HG03039 (cell line): Measurements from ENCODE around the gene FOXL2NB.

Source experiments
- ATAC-seq: cut with Tn5 transposase; IDR thresholded peaks from one replicate; pipeline ENCODE4 v1.9.1; 2021; ENCODE audit warnings: mild to moderate bottlenecking, moderate library complexity; ENCODE audit not compliant: unreplicated experiment

The FOXL2NB gene

DNA sequence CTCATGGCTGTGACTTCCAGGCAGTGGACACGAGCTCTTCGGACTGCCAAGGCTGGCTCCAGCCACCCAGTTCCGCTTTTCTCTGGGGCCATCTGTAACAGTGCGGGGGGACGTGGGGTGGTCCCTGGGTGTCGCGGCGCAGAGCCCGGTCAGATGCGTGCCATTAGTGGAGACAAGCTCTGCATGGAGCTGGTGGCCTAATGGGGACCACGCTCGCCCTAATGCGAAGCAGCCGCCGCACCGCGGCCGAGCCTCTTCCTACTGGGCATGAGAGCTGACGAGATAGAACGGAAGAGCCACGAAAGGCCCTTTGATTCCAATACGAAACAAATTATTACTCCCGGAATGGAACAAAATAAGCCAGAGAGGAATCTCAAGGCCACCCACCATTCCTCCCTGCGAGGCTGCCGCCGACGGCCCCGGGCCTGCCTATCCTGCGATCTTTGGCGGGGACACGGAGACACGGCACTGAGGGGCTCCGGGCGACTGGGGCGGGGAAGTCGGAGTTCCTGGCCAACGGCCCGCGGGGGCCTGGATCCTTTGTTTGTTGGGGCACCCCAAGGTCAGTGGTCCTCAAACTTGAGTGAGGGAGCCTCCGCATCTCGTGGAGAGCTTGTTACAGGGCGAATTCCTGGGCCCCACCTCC is 18.2 kb upstream of the FOXL2NB start:
- no peak for ATAC-seq

GRCh38 chr3:138933068-138933668 is 13.8 kb upstream of the FOXL2NB start:
- ATAC-seq: no peak

GRCh38 chr3:138933981-138934691 is 12.9 kb upstream of the FOXL2NB start:
- ATAC-seq: no peak

DNA sequence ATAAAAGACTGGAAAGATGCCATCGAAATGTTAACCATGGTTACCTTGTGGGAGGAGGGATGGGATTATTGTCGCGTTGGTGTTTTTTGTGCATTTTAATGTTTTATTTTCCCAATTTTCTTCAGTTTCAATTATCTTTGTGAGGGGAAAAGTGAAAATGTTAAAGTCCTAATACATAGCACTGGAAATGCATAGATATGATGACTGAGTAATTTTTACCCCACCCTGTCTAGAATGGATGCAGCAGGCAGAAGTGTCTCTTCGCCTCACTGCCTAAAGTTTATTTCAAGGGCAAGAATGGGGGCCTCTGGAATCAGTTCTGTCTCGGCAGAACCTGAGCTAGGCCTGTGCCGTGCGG is 11.5 kb upstream of the FOXL2NB start:
- no peak for ATAC-seq

- no peak for ATAC-seq
Observed at GRCh38 chr3:138935863-138936740, 10.9 kb upstream of the FOXL2NB start.

DNA sequence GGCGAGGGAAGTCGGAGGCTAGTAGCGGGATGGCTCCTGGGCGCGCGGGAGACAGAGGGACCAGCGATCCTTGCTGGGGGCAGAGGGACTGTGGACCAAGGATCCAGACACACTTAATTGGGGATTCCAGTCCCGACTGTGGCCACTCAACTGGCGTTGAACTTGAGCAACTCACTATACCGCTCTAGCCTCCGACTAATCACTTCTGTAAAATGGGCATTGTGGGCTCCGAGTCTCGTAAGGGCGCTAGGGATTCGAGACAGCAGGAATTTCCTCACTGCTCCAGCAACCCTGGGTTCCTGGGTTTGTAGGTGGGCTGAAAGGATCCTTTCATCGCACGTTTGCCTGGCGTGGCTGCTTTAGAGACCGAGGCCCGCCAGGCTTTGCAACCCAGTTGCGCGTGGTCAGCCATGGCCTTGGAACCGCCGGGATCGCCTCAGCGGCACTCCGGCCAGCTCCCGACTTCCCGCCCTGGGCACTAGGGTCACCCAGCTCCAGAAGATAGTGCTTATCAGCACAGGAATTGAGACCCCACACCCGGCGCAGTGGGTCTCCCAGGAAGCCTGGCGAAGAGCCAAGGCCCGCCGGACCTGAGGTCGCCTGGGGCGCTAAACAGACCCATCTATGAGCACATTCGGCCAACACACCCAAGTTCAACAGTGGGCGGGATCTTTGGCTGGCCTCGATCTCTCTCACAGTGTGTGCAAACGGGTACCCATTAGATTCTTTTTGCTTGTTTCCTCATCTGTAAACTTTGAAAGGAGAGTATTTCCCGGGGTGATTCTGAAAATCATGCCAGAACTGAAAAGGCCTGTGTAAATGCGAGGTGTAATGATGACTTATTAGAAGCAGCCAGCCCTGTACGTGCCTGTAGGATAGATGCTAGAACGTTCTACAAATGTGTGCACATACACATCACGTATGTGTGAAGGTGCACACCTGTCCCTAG is 10.0 kb upstream of the FOXL2NB start:
- no peak for ATAC-seq

DNA sequence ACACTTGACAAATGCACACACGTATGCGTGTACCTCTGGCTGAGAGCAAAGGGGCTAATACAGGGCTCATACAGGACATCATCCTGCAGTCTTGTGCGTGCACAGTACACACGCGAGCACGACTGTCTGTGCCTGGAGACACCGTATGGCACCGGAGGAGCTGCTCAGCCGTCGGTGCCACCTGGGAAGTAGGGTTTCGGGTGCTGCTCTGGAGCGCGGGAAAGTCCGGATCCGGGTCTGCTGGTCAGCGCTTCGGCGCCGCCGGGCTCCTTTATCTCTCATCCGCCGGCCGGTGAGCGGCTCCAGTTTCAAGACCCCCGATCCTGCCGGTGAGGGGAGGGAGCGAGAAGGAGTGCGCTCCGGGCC is 9.3 kb upstream of the FOXL2NB start:
- no peak for ATAC-seq

DNA sequence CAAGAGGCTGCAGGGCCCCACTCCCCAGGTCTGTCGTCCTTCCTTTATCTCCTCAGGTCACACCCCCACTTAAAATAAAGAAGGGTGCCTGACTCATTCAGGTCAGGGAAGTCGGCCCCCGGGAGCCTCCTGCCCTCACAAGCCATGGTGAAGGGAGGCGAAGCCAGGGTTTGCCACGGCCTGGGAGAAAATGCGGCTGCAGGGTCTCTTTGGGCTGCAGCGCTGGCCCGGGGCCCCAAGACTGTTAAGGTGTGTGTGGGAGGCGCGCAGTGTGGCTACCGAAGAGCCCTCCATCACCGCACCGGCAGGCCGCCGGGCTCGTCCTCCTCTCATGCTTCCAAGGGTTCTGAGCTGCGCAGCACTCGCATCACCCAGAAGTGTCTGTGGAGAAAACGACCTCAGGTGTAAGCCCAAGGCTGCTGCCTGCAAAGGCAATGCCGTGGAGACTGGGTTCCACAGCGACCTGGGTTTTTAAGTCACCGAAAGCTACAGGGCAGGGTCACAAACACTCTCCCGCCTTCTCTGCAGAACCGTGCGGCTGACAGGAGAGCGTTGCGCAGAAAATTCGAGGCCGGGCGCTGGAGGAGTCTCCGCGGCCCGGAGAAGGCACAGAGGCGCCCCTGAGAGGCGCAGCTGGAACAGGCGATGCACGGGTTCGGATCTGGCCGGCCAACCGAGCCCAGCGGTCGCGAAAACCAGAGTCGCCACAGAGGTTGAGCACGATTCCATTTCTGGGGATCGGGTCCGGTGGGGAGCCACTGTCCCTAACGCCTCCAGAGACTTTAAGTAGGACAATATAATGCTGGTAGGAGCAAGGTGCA is 8.8 kb upstream of the FOXL2NB start:
- ATAC-seq: no peak

DNA sequence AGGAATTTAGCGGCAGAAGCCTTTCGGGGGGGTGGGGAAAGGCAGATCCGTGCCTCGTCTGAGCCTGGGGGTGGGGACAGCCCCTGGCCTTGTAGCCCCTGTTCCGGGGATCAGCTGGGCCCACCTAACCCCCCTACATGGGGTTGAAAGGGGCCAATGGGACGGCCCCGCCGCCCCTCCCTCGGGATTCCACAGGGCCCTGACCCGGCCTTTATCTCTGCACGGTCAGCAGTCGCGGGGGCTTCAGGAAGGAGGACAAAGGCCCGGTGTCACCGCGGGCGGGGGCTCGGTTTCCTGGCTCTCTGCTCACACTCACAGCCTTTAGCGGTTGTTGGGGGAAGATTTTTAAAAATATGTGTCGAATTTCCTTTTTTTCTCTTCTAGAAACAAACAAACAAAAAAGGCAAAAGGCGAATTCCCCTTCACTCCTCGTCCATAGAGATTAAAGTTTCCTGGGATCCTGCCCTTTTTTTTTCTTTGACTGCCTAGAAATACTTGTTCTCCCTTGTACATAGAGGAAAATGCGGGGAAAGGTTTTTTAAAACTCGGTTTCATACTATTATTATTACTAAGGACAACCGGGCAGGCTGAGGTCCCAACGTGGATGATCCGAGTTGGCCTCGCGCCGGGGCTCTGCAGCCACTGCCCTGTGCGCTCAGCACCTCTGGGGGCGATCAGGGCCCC is 8.0 kb upstream of the FOXL2NB start:
- ATAC-seq: no peak

- no peak for ATAC-seq
Observed at GRCh38 chr3:138939561-138940241, 7.3 kb upstream of the FOXL2NB start.

- no peak for ATAC-seq
Observed at GRCh38 chr3:138940446-138940845, 6.6 kb upstream of the FOXL2NB start.

GRCh38 chr3:138941259-138941885 is 5.6 kb upstream of the FOXL2NB start:
- ATAC-seq: no peak

DNA sequence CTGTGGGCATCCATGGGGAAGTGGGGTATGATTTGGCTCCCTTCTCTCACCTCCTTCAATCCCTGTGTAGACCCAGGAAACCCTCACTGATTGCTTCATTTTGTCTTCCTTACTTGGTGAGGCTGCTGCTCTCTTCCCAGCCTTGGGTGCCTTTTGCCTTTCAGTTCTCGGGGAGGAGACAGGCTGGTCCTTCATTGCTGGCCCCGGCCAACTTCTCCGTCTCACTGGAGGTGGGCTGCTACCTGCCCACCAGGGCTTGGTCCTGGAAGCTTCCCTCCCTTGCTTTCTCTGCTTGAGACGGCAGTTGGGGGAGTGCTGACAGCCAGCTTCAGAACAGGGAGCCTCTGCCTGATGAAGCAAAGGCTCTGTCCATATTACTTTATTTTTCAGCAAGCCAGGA is 4.7 kb upstream of the FOXL2NB start:
- ATAC-seq: no peak

DNA sequence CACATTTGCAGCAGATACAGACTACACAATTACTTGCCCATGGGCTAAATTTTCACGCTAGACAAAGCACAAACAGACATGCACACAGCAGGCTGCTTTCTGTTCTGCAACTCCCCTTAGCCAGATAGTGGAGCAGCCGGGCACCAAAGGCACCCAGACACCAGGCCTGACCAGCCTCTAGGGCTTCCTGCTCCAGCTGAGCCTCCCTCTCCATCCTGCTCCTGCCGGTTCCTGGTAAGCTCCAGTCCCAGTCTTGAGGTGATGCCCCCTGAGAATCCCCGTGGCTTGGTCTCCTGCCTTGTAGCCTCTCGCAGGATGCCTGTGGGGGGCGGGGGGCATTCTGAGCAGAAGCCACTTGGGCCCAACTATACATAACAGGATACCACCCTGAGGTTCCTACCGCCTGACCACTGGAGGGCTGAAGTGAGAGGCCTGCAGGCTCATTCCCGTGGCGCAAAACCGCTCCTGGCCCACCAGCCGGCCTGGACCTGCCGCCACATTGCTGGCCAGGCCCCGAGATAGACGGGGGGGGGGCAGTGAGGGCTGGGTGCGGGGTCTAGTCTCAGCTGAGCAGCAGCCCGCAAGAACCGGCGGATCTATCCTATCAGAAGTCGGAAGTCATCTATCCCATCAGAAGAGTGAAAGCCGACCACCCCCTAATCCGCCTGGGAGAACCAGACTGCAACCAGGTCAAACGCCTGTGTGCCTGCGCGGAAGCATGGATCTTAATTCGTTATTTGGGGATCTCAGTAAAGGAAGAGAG is 4.0 kb upstream of the FOXL2NB start:
- ATAC-seq: no peak

GRCh38 chr3:138943724-138944653 is 3.0 kb upstream of the FOXL2NB start:
- ATAC-seq: no peak

DNA sequence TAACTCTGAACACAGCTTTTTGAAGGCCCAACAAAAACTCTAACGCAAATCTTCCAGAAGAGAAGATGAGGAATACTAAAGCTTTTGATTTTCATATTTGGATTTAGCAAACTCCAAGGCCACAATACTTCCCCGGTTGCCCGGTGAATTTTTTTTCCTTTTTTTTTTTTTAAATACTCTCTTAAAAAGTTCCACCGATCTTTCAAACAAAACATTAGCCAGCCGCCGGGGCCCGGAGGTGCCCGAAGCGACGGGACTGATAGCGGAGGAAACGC is 2.4 kb upstream of the FOXL2NB start:
- ATAC-seq: no peak
